Omental fat pad (tissue), 4 donors: Measurements from ENCODE around the gene B3GALT6. TPM values are rescaled to one million over a fixed set of nuclear protein-coding genes. Genes with fewer than 3 reads are reported as not detected.

Experiments used
- ATAC-seq: fragments of 150-250 bp; one replicate; pipeline ENCODE4 v1.9.1; 2016; ENCODE audit warnings: mild to moderate bottlenecking, moderate library complexity; ENCODE audit not compliant: low FRiP score
- DNase-seq: peaks from one replicate; pipeline ENCODE4 v3.0.0-alpha.2; 2019; ENCODE audit warnings: low spot score
- CTCF ChIP-seq, 3 donors: fragments of 450-650 bp; IDR thresholded peaks; one replicate each; pipeline ENCODE4 v1.5.1; 2016 to 2017; ENCODE audit warnings: antibody characterized with exemption in 3 of 3, mild to moderate bottlenecking in 3 of 3, moderate library complexity in 2 of 3
- total RNA-seq, 4 donors: library from RNA; depleted of rRNA; stranded (reverse); fragments of >200 nt; gene quantifications; one replicate each; pipeline ENCODE4 v1.1.0, GENCODE V29; 2016

The B3GALT6 gene
- total RNA-seq, 4 donors from 2014 or later = 14.6 to 27.1 (median 22.1) TPM

- TF ChIP-seq CTCF (IDR thresholded peaks at IDR 0.05) = no peak
- DNase-seq = no peak
- ATAC-seq = no peak
These were observed 6.1 kb upstream of the B3GALT6 start for GRCh38 chr1:1225913-1226312.

DNA sequence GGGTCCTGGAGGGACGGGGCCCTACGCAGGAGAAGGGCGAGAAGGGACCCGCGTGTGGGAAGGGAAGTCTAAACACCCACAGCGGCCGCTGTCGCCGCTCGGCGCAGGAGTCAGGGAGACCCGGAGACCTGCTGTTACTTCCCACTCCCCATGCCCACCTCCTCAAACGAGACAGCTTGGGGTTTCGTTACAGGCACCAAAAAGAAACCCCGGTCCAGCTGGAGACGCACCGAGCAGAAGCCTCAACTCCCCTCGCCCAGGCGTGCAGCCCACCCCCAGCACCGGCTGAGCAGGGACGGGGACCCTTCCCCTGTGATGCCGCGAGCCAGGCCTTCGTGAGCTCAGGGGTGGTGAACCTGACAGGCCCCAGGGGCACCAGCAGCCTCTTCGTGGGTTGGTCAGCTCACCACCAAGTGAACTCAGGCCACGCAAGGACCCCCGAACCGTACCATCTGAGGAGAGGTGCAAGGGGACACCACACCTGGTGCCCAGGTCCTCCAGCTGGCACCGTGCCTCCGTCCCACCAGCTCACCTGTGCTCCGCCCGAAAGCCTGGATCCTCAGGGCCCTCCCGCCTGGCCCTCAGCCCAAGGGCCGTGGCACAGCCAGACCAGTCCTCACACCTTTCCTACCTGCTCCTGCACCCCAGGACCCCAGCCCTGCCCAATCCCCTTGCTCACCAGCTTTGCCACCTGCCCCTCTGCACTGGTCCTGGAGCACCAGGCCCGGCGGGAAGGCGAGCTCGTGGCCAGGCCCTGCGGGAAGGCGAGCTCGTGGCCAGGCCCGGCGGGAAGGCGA, 5.3 kb upstream of the B3GALT6 start:
- ATAC-seq = no peak
- TF ChIP-seq CTCF (IDR thresholded peaks at IDR 0.05) = no peak
- DNase-seq = no peak

DNA sequence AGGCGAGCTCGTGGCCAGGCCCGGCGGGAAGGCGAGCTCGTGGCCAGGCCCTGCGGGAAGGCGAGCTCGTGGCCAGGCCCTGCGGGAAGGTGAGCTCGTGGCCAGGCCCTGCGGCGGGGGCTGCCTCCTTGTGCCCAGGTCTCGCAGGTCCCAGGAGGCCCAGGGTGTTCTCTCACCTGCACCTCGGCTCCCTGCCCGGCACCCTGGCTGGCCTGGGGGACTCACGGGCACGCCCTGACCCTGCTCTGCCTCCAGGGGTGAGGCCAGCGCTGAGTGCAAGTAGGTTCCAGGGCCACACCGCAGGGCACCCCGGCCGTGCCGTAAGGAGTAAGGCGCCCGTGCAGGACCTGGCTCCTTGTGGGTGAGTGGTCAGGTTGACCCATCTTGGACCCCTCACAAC, 4.7 kb upstream of the B3GALT6 start:
- DNase-seq (no peak), ATAC-seq (no peak)
- TF ChIP-seq CTCF (IDR thresholded peaks at IDR 0.05) = no peak

- no peak for DNase-seq
- ATAC-seq = no peak
- TF ChIP-seq CTCF (IDR thresholded peaks at IDR 0.05) = no peak
These were observed 3.9 kb upstream of the B3GALT6 start for GRCh38 chr1:1228187-1228586.

GRCh38 chr1:1228596-1229321, 3.3 kb upstream of the B3GALT6 start:
- no peak for TF ChIP-seq CTCF (IDR thresholded peaks at IDR 0.05)
- DNase-seq (no peak), ATAC-seq (no peak)

GRCh38 chr1:1229770-1230169, 2.3 kb upstream of the B3GALT6 start:
- DNase-seq = no peak
- ATAC-seq = no peak
- no peak for TF ChIP-seq CTCF (IDR thresholded peaks at IDR 0.05)
